Vagina (tissue), 2 donors: Measurements from ENCODE around the gene DKC1.

Experiments used
- POLR2A ChIP-seq, 2 donors: fragments of 450-650 bp; IDR thresholded peaks; one replicate each; pipeline ENCODE4 v1.6.1; 2017; ENCODE audit warnings: antibody characterized with exemption in 2 of 2, mild to moderate bottlenecking in 2 of 2, moderate library complexity in 2 of 2
- POLR2AphosphoS5 ChIP-seq, 2 donors: sonication (generic); formaldehyde crosslinking; IDR thresholded peaks; one replicate each; pipeline ENCODE4 v1.9.0; 2017; ENCODE audit warnings: antibody characterized with exemption in 2 of 2, mild to moderate bottlenecking in 2 of 2, low read depth in 1 of 2; ENCODE audit not compliant: insufficient read depth in 1 of 2

DNA sequence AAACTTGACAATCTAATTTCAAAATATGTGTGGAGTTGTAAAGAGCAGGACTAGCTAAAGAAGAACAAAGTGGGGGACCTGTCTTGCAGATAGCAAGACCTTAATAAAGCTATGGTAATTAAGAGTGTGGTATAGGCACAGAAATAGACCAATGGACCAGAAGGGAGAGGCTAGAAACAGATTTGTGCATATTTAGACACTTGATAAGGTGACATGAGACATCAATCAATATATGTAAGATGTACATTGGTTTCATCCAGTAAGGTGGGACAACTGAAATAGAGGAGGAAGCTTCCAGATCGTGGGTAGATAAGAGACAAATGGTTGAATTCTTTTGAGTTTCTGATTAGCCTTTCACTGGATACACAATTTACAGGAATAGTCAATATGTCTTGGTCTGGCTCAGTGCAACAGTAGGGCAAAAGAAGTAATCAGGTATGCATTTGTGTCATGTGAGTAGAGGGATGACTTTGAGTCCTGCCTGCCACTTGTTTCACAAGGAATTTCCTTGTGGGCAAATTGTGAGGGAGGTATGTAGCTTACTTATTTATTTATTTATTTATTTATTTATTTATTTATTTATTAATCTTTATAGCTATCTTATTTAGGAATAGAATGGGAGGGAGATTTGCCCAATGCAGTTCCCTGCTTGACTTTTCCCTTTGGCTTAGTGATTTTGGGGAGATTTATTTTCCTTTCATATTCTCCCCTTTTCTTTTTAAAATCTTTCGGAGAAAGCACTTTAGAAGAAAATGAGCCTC is 49.9 kb downstream of the DKC1 start:
- TF ChIP-seq POLR2AphosphoS5 (IDR thresholded peaks at IDR 0.05; ENCODE audit: insufficient read depth in 1 of 2, low read depth in 1 of 2) (no peak), POLR2A (IDR thresholded peaks at IDR 0.05) (no peak)
